Cerebellar nuclear complex (tissue), 1 donor: ENCODE data around the gene CREM.
"Not testable (repeated sequence)": the region's sequence is repeated elsewhere in the genome, so short reads cannot be mapped to it uniquely, and the experiment has no call there.

Experiments
- DNase-seq, 2 experiments: peaks; one replicate each; lab custom pipeline; 2025; lab: John Stamatoyannopoulos, UW

CREM gene

DNA sequence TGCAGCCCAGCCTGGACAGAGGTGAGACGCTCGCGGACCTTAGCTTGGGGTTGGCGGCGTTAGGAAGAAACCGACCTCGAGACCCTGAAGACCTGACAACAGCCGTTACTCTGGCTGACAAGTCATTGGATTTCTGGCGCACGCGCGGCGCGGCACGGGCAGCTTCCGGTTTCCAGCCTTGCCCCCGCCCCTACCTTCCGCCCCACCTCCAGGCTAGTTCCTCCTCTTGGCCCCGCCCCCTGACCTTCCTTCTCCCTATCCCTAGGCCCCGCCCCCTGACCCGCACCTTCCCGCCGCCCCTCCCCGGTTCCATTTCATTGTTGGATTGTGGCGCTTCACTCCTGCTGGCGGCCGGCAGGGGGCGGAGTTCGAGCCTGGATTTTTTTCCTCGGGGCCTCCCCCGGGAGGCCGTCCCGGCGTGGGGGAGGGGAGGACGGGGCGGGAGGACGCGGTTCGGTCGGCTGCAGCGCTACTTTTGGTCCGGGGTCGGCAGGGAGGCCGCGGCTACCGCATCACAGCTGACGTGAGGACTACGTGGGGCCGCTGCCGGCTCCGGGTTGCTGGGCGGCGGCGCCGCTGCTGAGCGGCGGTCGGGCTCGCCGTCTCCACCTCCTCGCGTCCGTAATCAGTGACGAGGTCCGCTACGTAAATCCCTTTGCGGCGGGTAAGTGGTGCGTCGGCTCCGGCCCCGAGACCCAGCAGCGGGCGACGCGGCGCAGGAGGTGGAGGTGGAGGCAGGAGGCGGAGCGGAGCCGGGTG lies at the start of gene CREM:
TSS of gene CREM (plus strand) at position 317 of the 759 bp plus-strand sequence. CDS start 10,990 bp downstream, outside the sequence.
- peak; percentile 89 to 91 for DNase-seq

- no peak for DNase-seq
These were observed 47.4 kb upstream of the CREM start for GRCh38 chr10:35079265-35079664.

DNA sequence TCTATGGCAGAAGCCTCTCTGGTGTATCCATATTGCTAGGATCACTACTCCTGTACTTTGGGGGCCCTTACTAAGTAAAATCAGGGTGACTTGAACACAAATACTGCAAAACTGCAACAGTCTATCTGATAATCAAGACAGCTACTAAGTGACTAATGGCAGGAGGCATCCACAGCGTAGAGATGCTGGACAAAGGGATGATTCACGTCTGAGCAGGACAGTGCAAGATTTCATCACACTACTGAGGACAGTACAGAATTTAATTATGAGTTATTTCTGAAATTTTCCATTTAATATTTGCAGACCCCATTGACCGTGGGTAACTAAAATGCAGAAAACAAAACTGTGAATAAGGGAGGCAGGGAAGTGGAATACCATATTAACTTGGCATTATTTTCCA lies 46.9 kb upstream of the CREM start:
- DNase-seq = no peak

GRCh38 chr10:35080261-35080660 lies 46.4 kb upstream of the CREM start:
- DNase-seq = not testable (repeated sequence)

- DNase-seq = no peak
These were observed 43.4 kb upstream of the CREM start for GRCh38 chr10:35083242-35083641.

DNA sequence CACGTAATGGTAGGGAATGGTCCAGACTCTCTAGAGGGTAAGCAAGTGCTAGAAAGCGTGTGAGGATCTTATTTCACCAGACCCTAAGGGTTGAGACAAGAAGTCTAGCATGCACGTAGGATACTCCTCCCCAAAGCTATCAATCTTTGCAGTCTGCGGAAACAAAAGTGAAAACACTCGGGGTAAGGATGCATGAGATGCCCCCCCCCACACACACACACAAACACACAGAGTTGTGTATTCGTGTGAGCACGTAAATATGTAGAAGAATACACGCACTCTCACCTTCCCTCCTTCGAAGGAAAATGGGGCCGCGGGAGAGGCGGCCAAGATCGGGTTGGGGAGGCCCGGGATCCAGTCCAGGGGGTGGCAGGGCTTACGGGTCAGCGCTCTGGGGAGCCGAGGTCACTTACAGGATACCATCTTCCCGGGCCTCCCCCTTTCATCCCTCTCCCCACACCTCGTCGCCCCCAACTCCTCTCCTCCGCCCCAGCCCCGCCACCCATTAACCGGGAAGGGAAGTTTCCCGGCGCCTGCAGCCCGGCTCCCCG lies 37.0 kb upstream of the CREM start:
- DNase-seq = no peak

DNA sequence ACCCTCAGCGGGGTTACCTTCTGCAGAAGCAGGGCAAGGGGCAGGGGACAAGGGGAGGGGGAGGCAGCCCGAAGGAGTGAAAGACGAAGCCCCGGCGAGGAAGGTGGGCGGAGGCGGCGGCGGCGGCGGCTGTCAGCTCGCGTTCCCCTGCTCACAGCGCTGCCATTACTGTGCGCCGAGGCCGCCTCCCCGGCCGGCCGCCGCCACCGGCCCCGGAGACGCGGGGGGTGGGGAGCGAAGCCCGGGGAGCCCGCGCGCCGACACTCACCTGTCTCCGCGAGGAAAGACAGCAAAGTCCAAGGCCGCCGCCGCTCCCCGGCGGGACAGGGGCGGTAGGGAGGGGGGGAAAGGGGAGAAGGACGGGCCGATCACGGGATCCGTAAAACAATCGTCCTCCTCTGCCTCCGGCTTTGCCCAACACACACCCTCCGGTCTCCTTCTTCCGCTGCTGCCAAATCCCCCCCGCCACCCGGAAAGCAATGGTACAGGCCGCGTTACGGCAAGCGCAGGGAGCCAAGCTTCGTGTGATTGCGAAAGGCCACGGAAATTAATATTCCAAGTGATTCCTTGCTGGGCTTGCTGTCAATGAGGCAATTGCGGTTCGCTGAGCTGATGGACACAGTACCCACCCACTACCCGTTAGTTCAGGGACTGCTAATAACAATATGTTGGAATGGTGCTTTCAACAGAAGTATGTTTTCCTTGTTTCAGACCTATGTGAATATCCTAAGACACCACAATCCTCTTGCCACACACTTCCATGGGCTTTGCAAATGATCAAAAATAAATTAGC lies 36.3 kb upstream of the CREM start, which contains the start of gene CUL2:
TSS of gene CUL2 (minus strand) at position 180 of the 793 bp plus-strand sequence. CDS start 19,024 bp downstream, outside the sequence.
- DNase-seq = peak in 1 of 2 experiments; percentile 76

- no peak for DNase-seq
These were observed 34.5 kb upstream of the CREM start for GRCh38 chr10:35091994-35092790.

DNA sequence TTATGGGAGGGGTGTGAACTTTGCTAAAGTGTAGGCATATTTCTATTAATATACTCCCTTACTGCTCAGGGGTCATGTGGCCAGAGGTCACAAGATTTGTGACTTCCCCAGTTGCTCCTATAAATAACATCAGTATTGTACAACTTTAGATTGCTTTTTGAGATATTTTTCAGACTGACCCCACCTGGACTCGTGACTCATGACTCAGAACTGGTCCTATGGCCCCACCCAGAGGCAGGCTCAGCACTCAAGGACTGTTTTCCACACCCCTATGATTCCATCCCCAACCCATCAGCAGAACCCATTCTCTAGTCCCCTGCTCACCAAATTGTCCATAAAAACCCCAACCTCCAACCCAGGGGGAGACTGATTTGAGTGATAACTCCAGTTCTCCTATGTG lies 33.8 kb upstream of the CREM start:
- DNase-seq = no peak

DNA sequence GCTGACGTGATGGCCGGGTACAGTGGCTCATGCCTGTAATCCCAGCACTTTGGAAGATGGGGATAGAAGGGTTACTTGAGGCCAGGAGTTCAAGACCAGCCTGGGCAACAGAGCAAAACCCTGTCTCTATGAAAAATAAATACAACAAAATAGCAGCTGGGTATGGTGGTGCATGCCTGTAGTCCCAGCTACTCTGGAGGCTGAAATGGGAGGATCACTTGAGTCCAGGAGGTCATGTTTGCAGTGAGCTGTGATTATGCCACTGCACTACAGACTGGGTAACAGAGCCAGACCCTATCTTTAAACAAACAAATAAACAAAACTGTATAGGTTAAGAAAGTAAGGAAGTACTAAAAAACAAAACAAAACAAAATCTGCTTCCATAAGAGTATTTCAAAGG lies 30.3 kb upstream of the CREM start:
- DNase-seq = no peak

- no peak for DNase-seq
These were observed 29.1 kb upstream of the CREM start for GRCh38 chr10:35097510-35097909.

DNA sequence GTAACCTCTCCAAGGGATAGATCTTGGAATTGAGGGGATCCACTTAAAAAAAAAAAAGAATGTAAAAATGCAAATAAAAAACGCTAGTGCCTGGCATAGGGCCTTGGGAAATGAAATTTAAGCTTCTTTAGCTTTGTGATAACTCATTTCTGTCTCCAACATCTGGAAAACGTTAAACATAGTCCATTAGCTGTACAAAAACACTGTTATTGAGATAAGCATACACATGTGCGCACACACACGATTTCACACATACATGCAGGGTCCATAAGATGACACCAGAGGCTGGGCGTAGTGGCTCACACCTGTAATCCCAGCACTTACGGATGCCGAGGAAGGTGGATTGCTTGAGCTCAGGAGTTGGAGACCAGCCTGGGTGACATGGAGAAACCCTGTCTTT lies 22.8 kb upstream of the CREM start:
- DNase-seq = no peak

- DNase-seq = no peak
These were observed 14.1 kb upstream of the CREM start for GRCh38 chr10:35112571-35112970.

GRCh38 chr10:35119378-35119777 lies 7.3 kb upstream of the CREM start:
- no peak for DNase-seq

- DNase-seq = no peak
These were observed 2.1 kb upstream of the CREM start for GRCh38 chr10:35124540-35124939.

DNA sequence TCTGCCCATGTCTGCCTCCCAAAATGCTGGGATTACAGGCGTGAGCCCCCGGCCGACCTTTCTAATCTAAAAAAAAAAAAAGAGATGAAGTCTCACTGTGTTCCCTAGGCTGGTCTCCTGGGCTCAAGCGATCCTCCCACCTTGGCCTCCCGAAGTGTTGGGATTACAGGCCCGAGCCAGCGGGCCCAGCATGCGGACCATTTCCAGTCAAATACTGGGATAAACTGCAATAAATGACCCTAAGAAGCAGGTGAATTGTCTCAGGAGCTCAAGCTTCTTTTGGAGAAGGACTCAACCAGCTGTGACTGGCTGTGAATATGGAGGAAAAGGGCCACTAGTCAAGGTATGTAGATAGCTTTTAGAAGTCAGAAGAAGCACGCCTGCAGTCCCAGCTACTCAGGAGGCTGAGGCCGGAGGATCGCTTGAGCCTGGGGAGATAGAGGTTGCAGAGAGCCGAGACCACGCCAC lies 550 bp upstream of the CREM start:
- no peak for DNase-seq

DNA sequence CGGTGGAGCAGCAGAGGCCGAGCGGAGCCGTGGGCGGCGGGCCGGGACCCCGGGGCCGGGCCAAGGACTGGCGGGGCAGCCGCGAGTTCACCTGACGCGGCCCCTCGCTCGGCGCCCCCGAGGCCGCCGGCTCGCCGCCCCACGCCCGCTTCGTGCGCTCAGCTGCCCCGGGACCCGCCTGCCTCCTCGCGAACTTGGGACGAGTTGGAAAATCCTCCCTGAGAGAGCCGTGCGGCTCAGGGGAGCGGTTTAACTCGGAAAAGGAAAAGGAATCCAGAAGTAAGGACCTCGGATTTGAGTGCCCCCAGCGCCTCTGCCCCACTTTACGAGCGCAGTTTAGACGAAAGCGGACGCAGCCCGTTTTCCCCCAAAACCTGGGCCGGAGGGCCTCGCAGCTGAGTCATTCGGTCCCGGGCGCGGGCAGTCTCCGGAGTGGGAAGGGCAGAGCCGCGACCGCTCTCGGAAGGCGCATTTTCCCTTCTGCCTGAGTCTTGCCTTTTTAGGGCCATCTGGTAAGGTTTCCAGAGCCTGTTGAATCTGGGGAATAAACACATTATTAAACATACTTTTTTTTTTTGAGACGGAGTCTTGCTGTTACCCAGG lies 744 bp downstream of the CREM start:
- DNase-seq = no peak

- no peak for DNase-seq
These were observed 2.6 kb downstream of the CREM start for GRCh38 chr10:35129185-35129674.

DNA sequence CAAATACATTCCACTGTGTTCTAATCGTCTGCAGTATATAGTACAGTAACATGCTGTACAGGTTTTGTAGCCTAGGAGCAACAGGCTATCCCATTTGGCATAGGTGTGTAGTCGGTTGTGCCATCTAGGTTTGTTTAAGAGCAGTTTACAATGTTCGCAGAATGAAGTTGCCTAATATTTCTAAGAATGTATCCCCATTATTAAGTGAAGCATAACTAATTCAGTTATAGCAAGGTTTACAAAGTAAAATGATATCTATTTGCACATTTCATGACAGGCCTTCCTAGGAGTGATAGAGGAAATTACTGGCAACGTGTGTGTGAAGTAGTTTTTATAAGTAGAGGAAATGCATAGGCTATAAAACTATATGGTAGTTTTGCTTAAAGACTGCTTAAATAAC lies 4.0 kb downstream of the CREM start:
- DNase-seq = no peak

DNA sequence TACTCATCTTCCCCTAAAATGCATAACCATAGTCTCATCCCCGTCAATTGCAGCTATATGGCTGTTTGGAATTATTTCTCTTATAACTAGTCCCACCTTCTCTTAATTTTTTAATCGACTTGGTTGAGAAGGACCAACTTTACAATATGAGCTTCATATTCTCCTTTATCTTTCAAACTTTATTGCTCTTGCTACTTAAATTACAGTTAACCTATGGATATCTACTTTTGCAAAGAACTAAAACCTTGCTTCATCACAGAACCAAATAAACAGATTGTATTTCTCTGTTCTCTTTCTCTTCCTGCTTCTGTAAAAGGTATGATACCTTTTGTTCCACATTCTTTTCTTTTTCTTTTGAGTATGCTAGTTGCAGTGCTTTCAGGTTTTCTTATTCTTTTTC lies 6.1 kb downstream of the CREM start:
- DNase-seq = no peak

DNA sequence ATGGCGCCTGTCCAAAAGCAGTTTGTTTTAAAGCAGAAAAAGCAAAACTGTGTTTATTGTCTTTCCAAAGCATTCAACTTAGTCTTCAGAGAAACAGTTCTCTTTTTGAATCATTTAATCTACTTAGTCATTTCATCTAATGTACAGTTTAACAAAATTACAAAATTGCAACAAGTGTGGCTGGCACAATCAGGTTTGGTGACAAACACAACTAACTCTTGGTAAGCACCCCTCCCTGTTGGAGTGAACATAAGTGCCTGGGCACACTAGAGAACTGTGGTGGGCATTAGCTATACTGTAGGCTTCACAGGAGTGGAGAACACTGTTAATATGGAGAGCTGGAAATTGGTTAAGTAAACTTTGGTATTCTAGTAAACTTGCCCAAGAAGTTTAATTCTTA lies 6.9 kb downstream of the CREM start:
- no peak for DNase-seq
